Activated CD4-positive, alpha-beta T cell treated with anti-CD3 and anti-CD28 coated beads, Interleukin-2, amount 50 U/mL, for 1 hour (primary cell): ENCODE measurements around the gene ZNF597.

Experiments used
- DNase-seq: peaks from one replicate; pipeline ENCODE4 v3.0.0-alpha.2; 2020

The ZNF597 gene

DNA sequence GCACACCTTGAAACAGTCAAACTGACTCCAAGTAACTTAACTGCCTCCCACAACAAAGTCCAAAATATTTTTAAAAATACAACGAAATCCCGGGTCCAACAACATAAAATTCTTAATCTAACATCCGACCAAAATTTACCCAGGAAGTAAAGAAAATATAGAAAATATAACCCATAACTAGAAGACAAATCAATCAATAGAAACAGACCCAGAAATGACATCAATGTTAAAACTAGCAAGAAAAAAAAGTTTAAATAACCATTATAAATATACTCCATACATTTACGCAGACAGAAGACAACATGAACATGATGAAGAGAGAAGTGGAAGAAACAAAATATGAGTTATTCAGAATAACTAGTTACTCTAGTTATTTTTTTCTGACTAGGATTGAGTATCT is 3.7 kb downstream of the ZNF597 start:
- no peak for DNase-seq

DNA sequence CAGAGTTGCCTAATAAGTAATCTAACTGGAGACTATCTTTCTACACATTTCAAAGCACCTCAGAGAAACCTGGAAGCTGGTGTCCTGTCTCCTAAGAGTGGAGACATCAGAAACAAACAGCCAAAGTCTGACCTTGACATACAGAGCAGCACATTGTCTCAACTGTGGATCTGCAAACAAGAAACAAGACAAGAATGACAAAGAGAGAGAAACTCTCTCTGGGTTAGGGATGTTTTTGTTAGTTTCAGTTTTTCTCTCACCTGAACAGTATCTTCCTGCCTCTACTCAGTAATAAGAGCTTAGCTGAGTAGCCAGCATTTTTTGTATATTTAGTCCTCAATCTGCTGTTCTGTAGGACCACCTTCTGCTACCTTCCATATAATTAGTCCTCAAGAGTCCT is 8.9 kb downstream of the ZNF597 start:
- no peak for DNase-seq

DNA sequence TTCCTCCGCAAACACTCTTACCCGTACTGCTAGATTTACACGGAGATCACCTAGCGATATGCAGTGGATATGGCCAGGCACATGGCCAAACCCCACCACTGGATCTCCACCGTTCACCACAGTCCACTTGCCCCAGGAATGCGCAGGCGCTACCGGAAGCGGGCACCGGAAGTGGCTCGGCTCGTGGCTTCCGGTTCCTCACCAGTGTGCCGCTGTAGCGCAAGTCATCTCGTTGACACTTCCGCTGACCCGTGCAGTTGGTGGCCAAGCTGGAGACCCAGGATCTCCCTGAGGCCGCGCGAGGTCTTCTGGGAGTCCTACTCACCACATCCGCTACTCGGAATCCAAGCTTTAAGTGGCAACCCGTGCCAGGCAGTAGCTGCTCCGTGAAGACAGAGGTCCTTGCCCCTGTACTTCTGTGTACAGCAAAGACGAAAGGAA is 11.5 kb downstream of the ZNF597 start:
- no peak for DNase-seq

DNA sequence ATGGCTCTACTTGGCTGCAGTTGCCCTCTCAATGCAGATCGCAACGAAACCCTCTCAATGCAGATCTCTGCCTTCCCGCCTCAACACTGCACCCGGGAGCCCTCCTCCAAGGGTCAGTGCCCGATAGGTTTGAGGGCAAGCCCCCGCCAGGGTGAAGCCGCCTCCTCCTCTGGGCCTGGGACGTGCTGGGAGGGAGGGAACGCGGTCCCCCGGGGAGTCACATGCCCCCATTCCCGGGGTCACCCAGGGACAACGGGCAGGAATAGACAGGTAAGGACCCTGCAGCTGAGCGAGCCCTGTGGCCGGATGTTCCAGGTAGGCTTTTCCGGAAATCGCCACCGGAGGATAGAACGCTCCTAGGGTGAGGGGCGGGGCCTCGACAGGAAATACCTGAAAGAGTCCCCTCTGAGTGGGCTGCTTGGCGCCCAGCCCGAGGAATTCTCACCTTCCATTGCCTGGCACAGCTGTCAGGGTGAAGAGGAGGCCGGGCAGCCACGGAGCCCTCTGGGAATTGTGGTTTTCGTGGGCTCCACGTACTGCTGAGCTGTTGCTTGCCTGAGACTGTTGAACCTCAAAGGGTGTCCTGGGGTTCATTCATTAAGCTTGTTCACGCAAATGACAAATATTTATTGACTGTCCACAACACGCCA is 29.4 kb downstream of the ZNF597 start:
- DNase-seq, result no peak

DNA sequence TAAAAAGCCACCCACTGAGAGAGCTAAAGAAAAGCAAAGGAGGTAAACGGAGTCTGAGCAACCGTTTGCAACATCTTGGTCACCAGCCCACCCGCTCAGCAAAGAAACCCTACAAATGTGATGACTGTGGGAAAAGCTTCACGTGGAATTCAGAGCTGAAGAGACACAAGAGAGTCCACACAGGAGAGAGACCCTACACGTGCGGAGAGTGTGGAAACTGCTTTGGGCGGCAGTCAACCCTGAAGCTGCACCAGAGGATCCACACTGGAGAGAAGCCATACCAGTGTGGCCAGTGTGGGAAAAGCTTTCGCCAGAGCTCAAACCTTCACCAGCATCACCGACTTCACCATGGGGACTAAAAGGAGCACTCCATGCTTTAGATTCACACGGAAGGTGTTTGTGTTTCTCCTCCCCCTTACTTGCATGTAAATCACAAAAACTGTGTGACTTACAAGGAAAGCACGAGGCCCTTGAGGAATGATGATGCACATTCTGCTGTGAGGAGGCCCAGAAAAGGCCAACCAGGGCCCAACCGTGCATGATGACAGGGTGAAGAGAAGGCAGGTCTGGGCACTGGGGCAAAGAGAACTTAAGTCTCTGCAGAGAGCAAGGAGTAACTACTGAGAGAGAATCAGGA is 34.6 kb downstream of the ZNF597 start:
- DNase-seq, result no peak

DNA sequence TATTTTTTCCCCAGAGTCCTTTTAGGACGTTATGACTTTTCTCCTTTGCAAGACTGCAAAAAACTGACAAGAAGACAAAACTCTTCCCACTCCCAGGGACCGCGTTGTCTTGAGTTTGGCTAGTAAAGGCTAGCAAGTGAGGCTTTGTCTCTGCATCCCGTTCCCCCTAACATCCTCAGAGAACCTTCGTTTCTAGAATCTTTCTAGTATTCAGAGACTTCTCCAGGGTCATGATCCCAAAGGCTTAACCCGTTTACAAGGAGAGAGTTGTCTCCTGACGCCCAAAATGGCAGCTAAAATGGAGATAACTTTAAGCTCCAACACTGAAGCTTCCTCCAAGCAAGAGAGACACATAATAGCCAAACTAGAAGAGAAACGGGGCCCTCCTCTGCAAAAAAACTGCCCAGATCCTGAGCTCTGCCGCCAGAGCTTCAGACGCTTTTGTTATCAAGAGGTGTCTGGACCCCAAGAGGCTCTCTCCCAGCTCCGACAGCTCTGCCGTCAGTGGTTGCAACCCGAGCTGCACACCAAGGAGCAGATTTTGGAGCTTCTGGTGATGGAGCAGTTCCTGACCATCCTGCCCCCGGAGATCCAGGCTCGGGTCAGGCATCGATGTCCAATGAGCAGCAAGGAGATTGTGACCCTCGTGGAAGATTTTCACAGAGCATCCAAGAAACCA is 41.4 kb downstream of the ZNF597 start:
- DNase-seq, result no peak

DNA sequence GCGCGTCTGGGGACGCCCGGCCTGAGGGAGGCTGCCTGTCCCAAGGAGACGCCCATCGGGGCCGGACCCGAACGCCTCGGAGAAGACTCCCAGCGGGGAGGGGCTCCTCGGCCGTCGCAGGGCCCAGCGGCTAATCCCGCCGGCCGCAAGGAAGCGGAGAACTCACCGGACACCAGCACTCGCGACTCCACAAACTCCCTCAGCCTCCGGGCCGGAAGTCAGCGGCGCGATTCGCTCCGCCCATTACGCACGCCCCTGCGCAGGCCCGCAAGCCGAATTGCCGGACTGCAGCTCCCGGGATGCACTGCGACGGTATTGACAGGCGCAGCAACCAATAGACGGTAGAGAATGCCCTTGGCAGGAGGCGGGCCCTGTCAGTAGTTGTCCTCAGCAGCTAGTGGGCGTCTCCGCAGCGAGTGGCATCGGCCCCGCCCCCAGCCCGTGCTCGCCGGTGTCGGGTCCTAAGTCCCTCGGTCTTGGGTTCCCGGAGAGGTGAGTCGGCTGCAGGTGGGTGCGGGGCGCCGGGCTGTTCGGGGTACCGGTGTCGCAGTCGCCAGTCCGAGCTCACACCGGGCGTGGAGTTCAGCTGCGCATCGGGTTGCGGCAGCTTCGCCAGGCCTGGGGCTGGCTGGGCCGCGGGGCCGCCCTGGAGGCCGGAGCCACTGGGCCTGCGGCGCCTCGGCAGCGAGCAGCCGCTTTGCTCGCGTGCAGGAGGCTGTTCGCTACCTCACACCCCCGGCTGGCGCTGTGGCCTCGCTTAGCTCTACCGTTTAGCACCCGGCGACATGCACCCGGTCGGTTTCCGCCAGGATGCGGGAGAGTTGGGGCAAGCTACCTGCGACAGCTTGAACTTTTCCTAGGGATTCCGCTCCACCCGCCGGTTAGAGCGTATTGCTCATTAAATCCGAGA is 42.3 kb downstream of the ZNF597 start, which contains the start of the genes ZNF174 and ZSCAN32:
TSS of gene ZNF174 (plus strand) at position 437 of the 910 bp plus-strand sequence. CDS start 790 bp downstream, outside the sequence.
TSS of gene ZSCAN32 (minus strand) at position 226 of the 910 bp plus-strand sequence. CDS start 3,447 bp downstream, outside the sequence.
- DNase-seq, result peak; percentile 97

DNA sequence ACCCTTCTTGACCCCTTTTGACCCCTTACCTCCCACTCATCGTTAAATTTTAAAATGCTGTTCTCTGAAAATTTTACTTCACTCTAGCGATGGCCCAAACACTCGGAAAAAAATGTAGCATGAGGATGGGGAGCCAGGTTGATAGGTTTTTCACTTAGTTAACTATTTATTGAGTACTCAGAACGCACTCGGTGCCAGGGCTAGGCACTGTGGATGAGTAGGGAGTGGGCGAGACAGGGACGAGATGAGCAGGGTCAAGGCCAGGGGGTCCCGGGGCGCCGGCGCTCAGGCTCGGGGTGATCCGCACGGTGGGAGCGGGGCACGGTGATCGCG is 42.9 kb downstream of the ZNF597 start:
- DNase-seq, result no peak

DNA sequence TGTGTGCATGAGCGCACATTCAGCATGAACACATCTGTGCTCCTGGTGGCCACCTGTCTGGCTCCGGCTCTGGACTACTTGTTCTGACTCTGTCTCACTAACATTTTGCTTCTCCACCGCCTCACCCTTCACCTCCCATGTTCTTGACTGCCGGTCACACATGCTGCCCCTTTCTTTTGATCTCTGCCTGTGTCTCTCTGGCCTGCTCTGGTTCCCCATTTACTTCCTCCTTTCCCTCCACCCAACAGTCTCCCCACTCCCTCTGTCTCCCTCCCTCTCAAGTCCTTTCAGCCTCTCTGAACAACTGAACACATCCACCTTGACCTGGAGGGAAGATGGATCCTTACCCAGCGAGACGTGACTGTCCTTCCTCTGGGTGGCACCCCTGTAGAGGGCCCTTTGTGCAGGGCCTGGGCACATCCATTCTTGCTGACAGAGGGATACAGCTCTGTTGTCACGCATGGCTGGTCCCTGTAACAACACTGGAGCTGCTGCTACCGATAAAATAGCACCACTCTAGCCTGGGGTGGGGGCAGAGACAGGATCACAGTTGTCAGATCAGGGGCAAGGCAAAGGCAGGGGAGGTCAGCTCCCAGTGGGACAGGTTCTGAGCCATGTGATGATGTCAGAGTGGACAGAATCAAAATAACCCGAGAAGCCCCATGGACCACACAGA is 53.5 kb downstream of the ZNF597 start:
- no peak for DNase-seq

DNA sequence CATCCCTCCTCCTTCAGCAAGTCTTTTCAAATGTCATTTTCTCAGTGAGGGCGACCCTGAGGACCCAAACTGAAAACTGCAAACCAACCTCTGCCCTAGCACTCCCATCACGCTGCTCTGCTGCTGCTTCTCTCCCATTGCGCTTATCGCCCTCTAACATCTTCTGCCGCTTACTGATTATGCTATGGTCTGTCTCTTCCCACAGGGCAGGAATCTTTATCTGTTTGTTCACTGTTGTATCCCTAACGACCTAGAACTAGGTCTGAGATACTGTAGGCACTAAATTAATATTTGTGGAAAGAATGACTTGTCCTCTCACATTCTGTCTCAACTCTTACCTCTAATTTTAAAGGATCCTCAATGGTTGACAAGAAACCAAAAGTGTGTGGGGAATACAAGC is 55.0 kb downstream of the ZNF597 start:
- DNase-seq, result no peak

DNA sequence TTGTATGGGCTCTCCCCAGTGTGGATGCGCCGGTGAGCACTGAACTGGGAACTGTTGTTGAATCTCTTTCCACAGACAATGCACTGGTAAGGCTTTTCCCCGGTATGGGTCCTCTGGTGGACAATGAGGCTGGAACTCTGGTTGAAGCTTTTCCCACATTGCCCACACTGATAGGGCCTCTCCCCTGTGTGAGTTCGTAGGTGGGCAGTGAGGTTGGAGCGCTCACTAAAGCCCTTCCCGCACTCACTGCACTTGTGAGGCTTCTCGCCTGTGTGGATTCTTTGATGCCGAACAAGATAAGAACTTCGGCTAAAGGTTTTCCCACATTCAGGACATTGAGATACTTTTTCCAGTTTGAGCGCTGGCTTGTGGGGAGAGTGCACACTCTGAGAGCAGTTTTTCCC is 60.3 kb downstream of the ZNF597 start:
- no peak for DNase-seq
